Measurements from ENCODE around the gene MAML3. TPM values are rescaled to one million over a fixed set of nuclear protein-coding genes. Genes with fewer than 3 reads are reported as not detected.

Gene MAML3
- total RNA-seq, 1 experiment from 2014 or later = 12.1 TPM

- H3K27me3 ChIP-seq (replicated peaks; ENCODE audit: control insufficient read depth, insufficient read depth, low read length) = no peaks in the 10 kb centered on the region
- Mint-ChIP-seq H3K4me3 (ENCODE audit: unreplicated experiment) (no peak overlapping the region), H3K27ac (ENCODE audit: unreplicated experiment) (no peak overlapping the region), H3K9me3 (ENCODE audit: unreplicated experiment) (no peaks in the 10 kb centered on the region), H3K4me1 (ENCODE audit: low read depth, unreplicated experiment) (no peaks in the 10 kb centered on the region), H3K36me3 (ENCODE audit: insufficient read depth, unreplicated experiment) (no peaks in the 10 kb centered on the region), H3K27me3 (ENCODE audit: insufficient read depth, unreplicated experiment) (no peaks in the 10 kb centered on the region)
- H3K4me1 ChIP-seq = no peaks in the 10 kb centered on the region
- intact Hi-C loops (cut with micrococcal nuclease; ENCODE audit: unreplicated experiment) = no loop called here
- BruUV-seq (replicated peaks) = no TSS peak
- no peaks in the 10 kb centered on the region for H3K9me3 ChIP-seq
- no peaks in the 10 kb centered on the region for H3K36me3 ChIP-seq (ENCODE audit: control insufficient read depth, insufficient read depth, low read length)
- ChIA-PET POLR2A (no interaction called here), CTCF (no interaction called here)
- no peak overlapping the region for H3K4me3 ChIP-seq (ENCODE audit: low read depth, low read length)
- TF ChIP-seq CTCF (IDR thresholded peaks at IDR 0.05; ENCODE audit: insufficient read depth in 1 of 2, low read depth in 1 of 2, low read length in 1 of 2, severe bottlenecking in 1 of 2, unreplicated experiment in 1 of 2) = no peak
- DNase-seq = no peak
Observed at GRCh38 chr4:140186651-140187315, 32.8 kb upstream of the MAML3 start.

GRCh38 chr4:140186082-140186438 lies 32.1 kb upstream of the MAML3 start:
- no peaks in the 10 kb centered on the region for H3K9me3 Mint-ChIP-seq (ENCODE audit: unreplicated experiment)
- no TSS peak for BruUV-seq (replicated peaks)
- no peak overlapping the region for H3K4me3 Mint-ChIP-seq (ENCODE audit: unreplicated experiment)
- Histone ChIP-seq H3K4me3 (ENCODE audit: low read depth, low read length) (no peak overlapping the region), H3K36me3 (ENCODE audit: control insufficient read depth, insufficient read depth, low read length) (no peaks in the 10 kb centered on the region), H3K9me3 (no peaks in the 10 kb centered on the region), H3K27me3 (replicated peaks; ENCODE audit: control insufficient read depth, insufficient read depth, low read length) (no peaks in the 10 kb centered on the region), H3K4me1 (no peaks in the 10 kb centered on the region)
- CTCF ChIA-PET = no interaction called here
- DNase-seq = no peak
- H3K36me3 Mint-ChIP-seq (ENCODE audit: insufficient read depth, unreplicated experiment) = no peaks in the 10 kb centered on the region
- H3K27me3 Mint-ChIP-seq (ENCODE audit: insufficient read depth, unreplicated experiment) = no peaks in the 10 kb centered on the region
- H3K4me1 Mint-ChIP-seq (ENCODE audit: low read depth, unreplicated experiment) = no peaks in the 10 kb centered on the region
- intact Hi-C loops (cut with micrococcal nuclease; ENCODE audit: unreplicated experiment) = no loop called here
- TF ChIP-seq CTCF (IDR thresholded peaks at IDR 0.05; ENCODE audit: insufficient read depth in 1 of 2, low read depth in 1 of 2, low read length in 1 of 2, severe bottlenecking in 1 of 2, unreplicated experiment in 1 of 2) = no peak
- POLR2A ChIA-PET = no interaction called here
- no peak overlapping the region for H3K27ac Mint-ChIP-seq (ENCODE audit: unreplicated experiment)

- Histone ChIP-seq H3K4me3 (ENCODE audit: low read depth, low read length) (no peak overlapping the region), H3K27me3 (replicated peaks; ENCODE audit: control insufficient read depth, insufficient read depth, low read length) (no peaks in the 10 kb centered on the region), H3K9me3 (no peaks in the 10 kb centered on the region), H3K4me1 (no peaks in the 10 kb centered on the region), H3K36me3 (ENCODE audit: control insufficient read depth, insufficient read depth, low read length) (no peaks in the 10 kb centered on the region)
- H3K4me3 Mint-ChIP-seq (ENCODE audit: unreplicated experiment) = no peak overlapping the region
- CTCF ChIA-PET = no interaction called here
- no peak for TF ChIP-seq CTCF (IDR thresholded peaks at IDR 0.05; ENCODE audit: insufficient read depth in 1 of 2, low read depth in 1 of 2, low read length in 1 of 2, severe bottlenecking in 1 of 2, unreplicated experiment in 1 of 2)
- BruUV-seq (replicated peaks) = no TSS peak
- intact Hi-C loops (cut with micrococcal nuclease; ENCODE audit: unreplicated experiment) = no loop called here
- DNase-seq = no peak
- H3K27ac Mint-ChIP-seq (ENCODE audit: unreplicated experiment) = no peak overlapping the region
- POLR2A ChIA-PET = no interaction called here
- no peaks in the 10 kb centered on the region for H3K36me3 Mint-ChIP-seq (ENCODE audit: insufficient read depth, unreplicated experiment)
- H3K4me1 Mint-ChIP-seq (ENCODE audit: low read depth, unreplicated experiment) = no peaks in the 10 kb centered on the region
- no peaks in the 10 kb centered on the region for H3K27me3 Mint-ChIP-seq (ENCODE audit: insufficient read depth, unreplicated experiment)
- no peaks in the 10 kb centered on the region for H3K9me3 Mint-ChIP-seq (ENCODE audit: unreplicated experiment)
Observed at GRCh38 chr4:140185412-140186081, 31.6 kb upstream of the MAML3 start.

All from Caco-2 (cell line).